Tibial nerve (tissue), 4 donors: ENCODE data around the gene FAM228B. TPM values are rescaled to one million over a fixed set of nuclear protein-coding genes. Genes with fewer than 3 reads are reported as not detected.

Experiments
- DNase-seq, 2 donors: peaks; one replicate each; pipeline ENCODE4 v3.0.0-alpha.2; 2019; ENCODE audit warnings: low spot score in 2 of 2
- H3K27ac ChIP-seq, 4 donors: fragments of 200-600 bp; sonication (generic) in 3 of 4; one replicate each; pipeline ENCODE4 v1.5.1; 2017 to 2019; ENCODE audit warnings: mild to moderate bottlenecking in 1 of 4
- H3K27me3 ChIP-seq, 2 donors: fragments of 200-600 bp; sonication (generic) in 1 of 2; one replicate each; pipeline versions ENCODE4 v1.5.1 to v1.6.0; 2017 to 2019
- H3K36me3 ChIP-seq, 3 donors: fragments of 200-600 bp; sonication (generic); one replicate each; pipeline ENCODE4 v1.5.1; 2018 to 2019
- H3K4me1 ChIP-seq, 4 donors: fragments of 200-600 bp; sonication (generic) in 3 of 4; one replicate each; pipeline ENCODE4 v1.5.1; 2017 to 2019
- H3K4me3 ChIP-seq, 4 donors: fragments of 200-600 bp; sonication (generic) in 3 of 4; one replicate each; pipeline ENCODE4 v1.5.1; 2017 to 2019; ENCODE audit warnings: mild to moderate bottlenecking in 1 of 4, moderate library complexity in 1 of 4
- H3K9me3 ChIP-seq, 4 donors: fragments of 200-600 bp; sonication (generic) in 3 of 4; one replicate each; pipeline ENCODE4 v1.5.1; 2017 to 2019
- EP300 ChIP-seq, 2 donors: sonication (generic); formaldehyde crosslinking; IDR thresholded peaks; one replicate each; pipeline ENCODE4 v1.6.1; 2017; ENCODE audit warnings: antibody characterized with exemption in 2 of 2, mild to moderate bottlenecking in 1 of 2
- POLR2A ChIP-seq, 2 donors: fragments of 450-650 bp; IDR thresholded peaks; one replicate each; pipeline ENCODE4 v1.6.1; 2017; ENCODE audit warnings: antibody characterized with exemption in 2 of 2, mild to moderate bottlenecking in 2 of 2, moderate library complexity in 2 of 2
- WGBS, 2 donors: methylation state at CpG; one replicate each; pipeline ENCODE4 v1.1.5; 2018; 5-methylcytosine and 5-hydroxymethylcytosine counted together
- total RNA-seq, 4 donors: library from RNA; depleted of rRNA; stranded (reverse); fragments of >200 nt; gene quantifications; one replicate each; pipeline ENCODE4 v1.1.0, GENCODE V29; 2016
- TF ChIP-seq, protein P1 (sequence below), 5 experiments: fragments of 200-600 bp in 3 of 5; fragments of 450-650 bp in 2 of 5; sonication (generic) in 3 of 5; IDR thresholded peaks; one replicate each; pipeline ENCODE4 v1.5.1; 2016 to 2019; ENCODE audit warnings: antibody characterized with exemption in 5 of 5, mild to moderate bottlenecking in 3 of 5, moderate library complexity in 2 of 5

Gene FAM228B
- total RNA-seq, 4 donors from 2014 or later = 37.7 to 68.6 (median 46.6) TPM

DNA sequence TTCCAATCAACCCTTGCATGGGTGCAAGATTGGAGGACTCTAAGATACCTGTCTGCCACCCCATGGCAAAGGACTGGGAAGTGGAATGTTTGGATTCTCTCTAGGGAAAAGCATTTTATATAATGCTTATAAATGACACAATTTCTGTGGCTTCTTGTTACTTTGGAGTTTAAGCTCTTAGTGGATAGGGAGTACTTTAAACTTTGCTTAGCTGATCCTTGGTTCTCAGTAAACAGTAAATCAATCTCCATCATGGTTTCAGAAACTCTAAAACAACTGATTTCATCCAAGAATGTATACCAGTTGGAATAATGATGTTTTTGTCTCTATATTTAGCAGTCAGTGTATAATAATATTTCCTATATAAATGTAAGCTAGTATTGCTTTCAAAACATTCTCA lies 37.5 kb downstream of the FAM228B start:
- DNase-seq = no peak
- Histone ChIP-seq H3K36me3 (peaks cover 0 to 58% (median 0%) of the 10 kb centered on the region in 3 donors), H3K27me3 (no peaks in the 10 kb centered on the region), H3K27ac (no peak overlapping the region), H3K4me3 (no peak overlapping the region), H3K9me3 (no peaks in the 10 kb centered on the region), H3K4me1 (no peaks in the 10 kb centered on the region)
- no peak for TF ChIP-seq EP300 (IDR thresholded peaks at IDR 0.05)
- TF ChIP-seq, protein P1, sequence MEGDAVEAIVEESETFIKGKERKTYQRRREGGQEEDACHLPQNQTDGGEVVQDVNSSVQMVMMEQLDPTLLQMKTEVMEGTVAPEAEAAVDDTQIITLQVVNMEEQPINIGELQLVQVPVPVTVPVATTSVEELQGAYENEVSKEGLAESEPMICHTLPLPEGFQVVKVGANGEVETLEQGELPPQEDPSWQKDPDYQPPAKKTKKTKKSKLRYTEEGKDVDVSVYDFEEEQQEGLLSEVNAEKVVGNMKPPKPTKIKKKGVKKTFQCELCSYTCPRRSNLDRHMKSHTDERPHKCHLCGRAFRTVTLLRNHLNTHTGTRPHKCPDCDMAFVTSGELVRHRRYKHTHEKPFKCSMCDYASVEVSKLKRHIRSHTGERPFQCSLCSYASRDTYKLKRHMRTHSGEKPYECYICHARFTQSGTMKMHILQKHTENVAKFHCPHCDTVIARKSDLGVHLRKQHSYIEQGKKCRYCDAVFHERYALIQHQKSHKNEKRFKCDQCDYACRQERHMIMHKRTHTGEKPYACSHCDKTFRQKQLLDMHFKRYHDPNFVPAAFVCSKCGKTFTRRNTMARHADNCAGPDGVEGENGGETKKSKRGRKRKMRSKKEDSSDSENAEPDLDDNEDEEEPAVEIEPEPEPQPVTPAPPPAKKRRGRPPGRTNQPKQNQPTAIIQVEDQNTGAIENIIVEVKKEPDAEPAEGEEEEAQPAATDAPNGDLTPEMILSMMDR (IDR thresholded peaks at IDR 0.05) = no peak
- no peak for TF ChIP-seq POLR2A (IDR thresholded peaks at IDR 0.05)

DNA sequence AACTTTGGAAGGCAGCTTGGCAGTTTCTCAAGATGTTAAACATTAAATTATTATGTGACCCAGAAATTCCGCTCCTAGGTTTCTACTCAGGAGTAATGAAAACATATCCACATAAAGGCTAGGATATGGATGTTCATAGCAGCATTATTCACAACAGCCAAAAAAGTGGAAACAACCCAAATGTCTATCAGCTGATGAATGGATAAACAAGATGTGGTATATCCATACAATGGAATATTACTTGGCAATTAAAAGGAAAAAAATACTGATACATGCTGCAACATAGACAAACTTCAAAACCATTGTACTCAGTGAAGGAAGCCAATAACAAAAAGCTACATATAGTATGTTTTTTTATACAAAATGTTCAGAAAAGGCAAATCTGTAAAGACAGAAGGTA lies 39.2 kb downstream of the FAM228B start:
- DNase-seq = no peak
- no peak overlapping the region for H3K27ac ChIP-seq
- no peaks in the 10 kb centered on the region for H3K9me3 ChIP-seq
- no peaks in the 10 kb centered on the region for H3K27me3 ChIP-seq
- H3K36me3 ChIP-seq = peaks cover 0 to 48% (median 0%) of the 10 kb centered on the region in 3 donors
- no peaks in the 10 kb centered on the region for H3K4me1 ChIP-seq
- 97 to 100% methylated on average over 1 of the region's 1 CpG for WGBS, 2 donors
- no peak overlapping the region for H3K4me3 ChIP-seq
- TF ChIP-seq, protein P1 (IDR thresholded peaks at IDR 0.05) = no peak

DNA sequence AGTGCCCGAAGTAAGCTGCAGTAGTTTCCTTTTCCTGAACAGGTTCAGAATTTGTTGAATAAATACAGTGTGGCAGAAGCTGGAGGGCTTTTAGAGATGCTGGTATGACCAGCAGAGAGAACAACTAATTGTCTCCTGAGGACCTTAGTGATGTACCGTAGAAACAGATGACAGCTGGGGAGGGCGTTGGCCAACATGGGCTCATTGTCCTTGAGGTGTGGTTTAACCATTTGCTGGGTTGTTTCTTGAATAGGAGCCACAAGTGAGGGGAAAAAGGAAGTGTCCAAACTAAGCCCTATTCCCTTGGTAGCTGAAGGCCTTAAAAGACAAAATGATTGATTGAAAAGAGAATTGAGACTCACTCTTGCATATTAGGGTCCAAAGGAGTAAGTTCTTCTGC lies 39.9 kb downstream of the FAM228B start:
- no peak for TF ChIP-seq POLR2A (IDR thresholded peaks at IDR 0.05)
- TF ChIP-seq, protein P1 (IDR thresholded peaks at IDR 0.05) = no peak
- no peak for TF ChIP-seq EP300 (IDR thresholded peaks at IDR 0.05)
- whole genome bisulfite sequencing, 2 donors = 54 to 57% methylated on average over 3 of the region's 3 CpGs

DNA sequence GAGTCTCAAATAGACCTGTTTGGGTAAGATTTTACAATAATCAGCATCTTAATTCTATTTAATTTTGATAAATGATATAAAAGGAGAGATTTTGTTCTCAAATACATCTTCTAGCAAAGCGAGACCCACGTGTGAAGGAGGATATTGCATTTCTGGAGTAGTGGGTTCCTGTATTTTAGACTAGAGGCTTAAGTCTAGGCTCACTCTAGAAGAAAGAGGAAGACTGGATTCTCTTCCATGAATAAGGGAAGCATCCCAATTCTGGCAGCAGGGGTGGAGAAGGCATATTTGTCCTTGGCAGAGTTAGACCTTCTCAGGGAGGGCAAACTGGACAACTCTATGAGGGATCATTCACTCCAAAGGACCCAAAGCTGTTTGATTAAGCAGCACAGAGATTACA lies 40.3 kb downstream of the FAM228B start:
- no peaks in the 10 kb centered on the region for H3K4me1 ChIP-seq
- TF ChIP-seq POLR2A (IDR thresholded peaks at IDR 0.05) = no peak
- TF ChIP-seq, protein P1 (IDR thresholded peaks at IDR 0.05) = no peak
- TF ChIP-seq EP300 (IDR thresholded peaks at IDR 0.05) = no peak
- peaks cover 0 to 49% (median 0%) of the 10 kb centered on the region in 3 donors for H3K36me3 ChIP-seq
- WGBS, 2 donors = 86 to 88% methylated on average over 2 of the region's 2 CpGs
- no peak overlapping the region for H3K4me3 ChIP-seq
- no peak overlapping the region for H3K27ac ChIP-seq
- no peaks in the 10 kb centered on the region for H3K9me3 ChIP-seq
- no peak for DNase-seq
- no peaks in the 10 kb centered on the region for H3K27me3 ChIP-seq

More for the DNA sequence above, 39.9 kb downstream of the FAM228B start:
- H3K36me3 ChIP-seq = peaks cover 0 to 46% (median 0%) of the 10 kb centered on the region in 3 donors
- H3K27me3 ChIP-seq = no peaks in the 10 kb centered on the region
- H3K4me1 ChIP-seq = no peaks in the 10 kb centered on the region
- DNase-seq = no peak
- H3K27ac ChIP-seq = no peak overlapping the region
- no peak overlapping the region for H3K4me3 ChIP-seq
- H3K9me3 ChIP-seq = no peaks in the 10 kb centered on the region

DNA sequence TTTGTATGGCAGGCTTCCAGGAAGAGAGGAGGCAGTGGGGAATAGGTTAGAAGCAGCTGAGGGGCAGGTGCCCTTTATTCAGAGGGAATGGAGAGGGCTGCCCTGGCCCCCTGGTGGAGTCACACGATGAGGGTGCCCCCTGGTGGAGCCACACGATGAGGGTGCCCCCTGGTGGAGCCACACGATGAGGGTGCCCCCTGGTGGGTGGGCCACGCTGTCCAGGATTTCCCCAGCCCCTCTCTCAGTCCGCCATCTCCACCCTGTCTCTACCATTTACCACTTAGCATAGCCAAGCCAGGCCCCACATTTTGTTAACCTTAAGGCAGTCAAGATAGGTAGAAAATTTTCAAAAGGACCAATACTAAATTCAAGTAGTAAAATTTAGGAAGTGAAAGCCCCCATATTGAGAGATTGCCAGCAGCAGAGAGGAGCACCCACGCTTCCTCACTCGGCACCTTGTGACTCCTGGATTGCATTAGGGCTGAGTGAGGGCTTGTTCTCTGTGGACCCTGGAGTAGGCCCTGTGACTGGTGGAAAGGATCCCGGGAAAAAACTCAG lies 41.2 kb downstream of the FAM228B start:
- Histone ChIP-seq H3K4me3 (no peak overlapping the region), H3K27me3 (no peaks in the 10 kb centered on the region), H3K4me1 (no peaks in the 10 kb centered on the region), H3K9me3 (no peaks in the 10 kb centered on the region), H3K27ac (no peak overlapping the region), H3K36me3 (peaks cover 0 to 45% (median 0%) of the 10 kb centered on the region in 3 donors)
- TF ChIP-seq, protein P1 (IDR thresholded peaks at IDR 0.05) = peak; percentile 31 to 77 (median 34)
- TF ChIP-seq EP300 (IDR thresholded peaks at IDR 0.05) = no peak
- WGBS, 2 donors = 48 to 63% methylated on average over 8 of the region's 8 CpGs
- DNase-seq = no peak
